Activated T-cell treated with anti-CD3 and anti-CD28 coated beads for 24 hours (primary cell): ENCODE data around the gene MRPL32.
"Not testable (repeated sequence)": the region's sequence is repeated elsewhere in the genome, so short reads cannot be mapped to it uniquely, and the experiment has no call there.

Experiments
- DNase-seq: peaks from one replicate; pipeline ENCODE4 v3.0.0-alpha.2; 2020; ENCODE audit warnings: low read depth

Gene MRPL32

GRCh38 chr7:42931834-42932651 lies at the start of gene MRPL32, which contains the start of gene PSMA2:
MRPL32 (plus strand) TSS chr7:42932376; CDS start chr7:42932387, 11 bp downstream.
PSMA2 (minus strand) TSS chr7:42932174; CDS start chr7:42932158, 16 bp downstream.
- DNase-seq, result peak; percentile 93

- DNase-seq, result no peak
These were observed 48.2 kb upstream of the MRPL32 start for GRCh38 chr7:42883950-42884349.

DNA sequence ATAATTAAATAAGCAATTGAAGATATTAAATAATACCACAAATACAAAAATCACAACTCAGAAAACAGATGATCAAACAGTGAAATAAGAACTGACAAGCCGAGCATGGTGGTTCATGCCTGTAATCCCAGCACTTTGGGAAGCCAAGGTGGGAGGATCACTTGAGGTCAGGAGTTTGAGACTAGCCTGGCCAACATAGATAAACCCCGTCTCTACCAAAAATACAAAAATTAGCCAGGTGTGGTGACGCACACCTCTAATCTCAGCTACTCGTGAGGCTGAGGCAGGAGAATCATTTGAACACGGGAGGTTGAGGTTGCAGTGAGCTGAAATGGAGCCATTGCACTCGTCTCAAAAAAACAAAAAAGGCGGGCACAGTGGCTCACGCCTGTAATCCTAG lies 47.0 kb upstream of the MRPL32 start:
- DNase-seq, result not testable (repeated sequence)

DNA sequence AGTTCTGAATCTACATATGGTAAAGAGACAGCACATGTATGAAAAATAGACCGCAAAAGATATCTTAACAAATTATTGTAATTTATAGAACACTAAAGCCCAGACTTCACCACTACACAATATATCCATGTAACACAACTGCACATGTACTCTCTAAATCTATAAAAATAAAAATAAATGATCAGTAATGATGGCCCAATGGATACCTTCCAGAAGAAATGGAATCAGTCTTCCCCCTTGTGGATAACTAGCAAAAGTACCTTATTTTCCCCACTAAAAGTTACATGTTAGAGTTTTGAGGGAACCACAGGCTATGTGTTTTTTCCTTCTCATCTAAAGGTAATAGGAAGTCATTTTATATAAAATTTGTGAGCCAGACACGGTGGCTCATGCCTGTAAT lies 46.0 kb upstream of the MRPL32 start:
- no peak for DNase-seq

DNA sequence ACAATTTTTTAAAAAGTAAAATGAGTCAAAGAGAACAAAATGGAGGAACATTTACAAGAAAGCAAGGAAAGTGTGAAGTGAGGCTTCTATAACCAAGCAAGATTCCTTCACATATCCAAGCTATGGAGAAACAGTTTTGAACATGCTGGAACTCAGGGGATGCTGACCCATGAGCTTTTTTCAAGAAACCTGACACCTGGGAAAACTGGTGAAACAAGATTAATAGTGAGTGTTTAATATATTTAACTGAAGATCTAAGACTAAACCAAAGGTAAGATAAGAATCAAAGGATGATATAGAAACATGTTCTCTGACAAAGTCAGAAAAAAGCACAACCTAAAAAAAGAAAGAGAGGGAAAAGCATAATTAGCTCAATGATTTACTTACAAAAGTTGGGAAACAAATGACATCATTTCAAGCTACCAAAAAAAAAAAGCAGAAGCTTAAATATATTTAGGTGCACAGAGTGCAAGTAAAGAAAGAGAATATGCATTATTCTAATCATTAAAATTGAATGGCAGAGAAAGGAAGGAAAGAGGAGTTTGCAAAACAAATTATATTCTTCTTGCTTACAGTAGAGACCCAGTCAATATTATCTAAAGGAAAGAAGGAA lies 45.2 kb upstream of the MRPL32 start:
- DNase-seq, result no peak

DNA sequence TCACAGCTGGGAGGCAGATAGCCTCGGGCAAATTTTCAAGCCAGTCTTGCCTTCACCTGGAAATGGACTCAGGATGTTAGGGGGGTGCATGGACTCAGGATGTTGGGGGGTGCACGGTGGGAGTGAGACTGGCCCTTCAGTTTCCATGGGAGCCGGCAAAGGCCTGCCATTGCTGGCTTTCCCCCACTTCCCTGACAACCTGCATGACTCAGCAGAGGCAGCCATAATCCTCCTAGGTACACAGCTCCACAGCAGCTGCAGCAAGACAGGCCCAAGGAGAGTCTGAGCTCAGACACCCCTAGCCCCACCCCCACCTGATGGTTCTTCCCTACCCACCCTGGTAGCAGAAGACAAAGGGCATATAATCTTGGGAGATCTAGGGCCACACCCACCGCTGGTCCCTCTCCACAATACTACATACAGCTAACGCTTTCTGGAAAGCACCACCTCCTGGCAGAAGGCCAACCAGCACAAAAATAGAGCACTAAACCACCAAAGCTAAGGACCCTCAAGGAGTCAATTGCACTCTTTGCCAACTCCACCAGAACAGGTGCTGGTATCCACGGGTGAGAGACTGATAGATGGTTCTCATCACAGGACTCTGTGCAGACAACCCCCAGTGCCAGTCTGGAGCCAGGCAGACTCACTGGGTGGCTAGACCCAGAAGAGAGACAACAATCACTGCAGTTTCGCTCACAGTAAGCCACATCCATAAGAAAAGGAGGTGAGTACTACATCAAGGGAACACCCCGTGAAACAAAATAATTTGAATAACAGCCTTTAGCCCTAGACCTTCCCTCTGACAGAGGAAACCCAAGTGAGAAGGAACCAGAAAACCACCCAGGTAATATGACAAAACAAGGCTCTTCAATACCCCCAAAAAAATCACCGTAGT lies 38.6 kb upstream of the MRPL32 start:
- DNase-seq, result no peak

DNA sequence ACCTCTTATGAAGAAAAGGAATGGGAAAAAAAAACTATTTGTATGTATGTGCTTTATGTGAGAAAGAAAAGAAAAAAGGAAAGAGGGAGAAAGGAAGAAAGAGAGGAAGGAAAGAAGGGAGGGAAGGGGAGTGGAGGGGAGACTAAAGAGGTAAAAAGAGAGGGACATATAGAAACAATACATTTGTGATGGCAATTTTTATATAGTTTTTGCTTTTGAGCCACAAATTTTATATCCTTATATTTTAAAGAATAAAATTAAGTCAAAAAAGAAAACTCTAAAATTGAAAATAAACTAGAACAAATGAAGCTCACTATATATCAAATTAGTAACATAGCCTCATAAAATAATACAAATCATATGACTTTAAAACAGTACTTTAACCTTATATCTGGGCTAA lies 31.3 kb upstream of the MRPL32 start:
- DNase-seq, result no peak

DNA sequence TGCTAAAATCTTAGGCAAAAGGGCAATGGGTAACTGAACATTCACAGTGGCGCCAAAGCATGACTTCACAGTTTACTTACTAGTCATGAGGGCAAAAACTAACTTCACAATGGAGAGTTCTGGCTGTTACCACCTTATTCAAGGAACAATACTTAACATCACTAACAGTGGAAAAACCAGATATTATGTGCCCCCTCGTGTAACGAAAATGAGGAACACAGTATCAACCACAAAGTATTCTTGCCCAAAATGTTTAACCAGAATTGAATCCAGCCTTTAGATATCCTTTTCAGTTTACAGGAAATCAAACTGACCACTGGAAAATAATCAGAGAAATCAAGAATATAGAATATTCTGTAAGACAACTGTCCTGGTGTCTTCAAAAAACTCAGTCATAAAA lies 29.8 kb upstream of the MRPL32 start:
- DNase-seq, result no peak

GRCh38 chr7:42906181-42906580 lies 26.0 kb upstream of the MRPL32 start:
- no peak for DNase-seq

GRCh38 chr7:42907316-42907715 lies 24.9 kb upstream of the MRPL32 start:
- DNase-seq, result no peak

- DNase-seq, result no peak
These were observed 21.9 kb upstream of the MRPL32 start for GRCh38 chr7:42910306-42910705.

DNA sequence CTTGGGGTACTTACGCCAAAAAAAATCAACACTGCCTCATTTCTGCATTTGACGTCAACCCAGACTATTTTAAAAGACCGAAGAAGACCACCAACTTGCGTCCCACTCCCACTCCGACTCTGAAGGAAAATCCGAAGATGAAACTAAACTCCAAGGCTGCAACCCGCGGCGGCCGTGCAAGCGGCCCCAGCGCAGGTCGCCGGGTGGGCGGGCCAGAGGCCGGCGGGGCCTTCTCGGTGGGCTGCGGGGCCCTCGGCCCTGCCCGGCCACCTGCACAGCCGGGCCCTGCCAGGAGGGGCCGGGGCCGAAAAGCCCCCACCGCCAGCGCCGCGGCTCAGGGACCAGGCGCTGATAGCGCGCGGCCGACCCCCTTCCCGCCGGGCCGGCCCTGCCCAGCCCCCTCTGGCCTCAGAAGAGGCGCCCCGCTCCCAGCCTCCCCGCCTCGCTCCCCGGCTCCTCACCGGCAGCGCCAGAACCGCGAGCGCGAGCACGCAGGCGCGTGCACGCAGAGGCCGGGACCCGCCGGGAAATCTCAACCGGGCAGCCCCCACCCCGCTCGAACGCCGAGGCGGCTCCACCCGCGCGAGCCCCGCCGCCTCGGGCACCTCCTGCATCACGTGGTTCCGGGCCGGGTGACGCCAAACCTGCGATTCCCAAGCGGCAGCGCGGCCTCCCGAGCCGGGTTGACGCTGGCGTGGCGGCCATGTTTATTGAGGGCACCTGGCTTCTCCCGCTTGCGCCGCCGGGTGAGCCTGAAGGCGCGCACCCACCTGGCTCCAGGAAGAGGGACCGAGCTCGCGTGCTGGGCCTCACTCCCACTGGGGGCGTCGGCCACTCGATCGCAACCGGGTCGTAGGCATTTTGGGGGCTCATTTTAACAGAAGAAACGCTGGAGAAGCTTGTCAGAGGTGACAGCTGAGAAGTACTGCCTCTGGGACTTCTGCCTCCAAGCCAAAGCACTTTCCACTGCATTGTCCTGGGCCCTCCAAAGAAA lies 20.4 kb upstream of the MRPL32 start, which contains the start of gene C7orf25:
Gene C7orf25 (minus strand): TSS at position 617 of the 994 bp plus-strand sequence. CDS start 1,170 bp downstream, outside the sequence.
- DNase-seq, result peak; percentile 94

- DNase-seq, result no peak
These were observed 18.6 kb upstream of the MRPL32 start for GRCh38 chr7:42913591-42913990.

- no peak for DNase-seq
These were observed 18.2 kb upstream of the MRPL32 start for GRCh38 chr7:42914009-42914408.

DNA sequence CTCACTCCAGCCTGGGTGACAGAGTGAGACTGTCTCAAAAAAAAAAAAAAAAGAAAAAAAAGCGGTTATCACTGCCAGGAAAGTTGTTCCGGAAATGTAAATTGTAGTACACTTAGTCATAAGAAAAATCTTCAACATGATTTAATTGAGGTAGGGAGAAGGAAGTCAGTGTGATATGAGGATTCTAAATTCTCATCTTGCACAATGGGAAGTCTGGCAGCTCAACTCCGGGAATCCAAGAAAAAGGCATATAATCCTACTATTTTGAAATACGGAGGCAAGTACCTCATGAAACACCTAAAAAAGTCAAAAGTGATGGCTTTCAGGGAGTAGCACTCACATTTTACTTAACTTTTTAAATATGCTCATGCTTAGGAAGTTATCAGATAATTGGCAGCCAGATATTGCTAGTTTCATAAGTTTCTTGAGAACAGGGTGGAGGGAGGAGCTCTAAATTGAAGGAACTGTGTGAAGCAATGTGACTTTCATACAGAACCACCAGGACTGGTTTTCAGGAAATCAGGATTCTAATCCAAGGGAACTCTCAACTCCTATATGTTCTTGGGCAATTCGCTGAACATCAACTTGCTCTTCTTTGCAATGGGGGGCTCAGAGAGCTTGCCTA lies 17.6 kb upstream of the MRPL32 start:
- DNase-seq, result no peak

DNA sequence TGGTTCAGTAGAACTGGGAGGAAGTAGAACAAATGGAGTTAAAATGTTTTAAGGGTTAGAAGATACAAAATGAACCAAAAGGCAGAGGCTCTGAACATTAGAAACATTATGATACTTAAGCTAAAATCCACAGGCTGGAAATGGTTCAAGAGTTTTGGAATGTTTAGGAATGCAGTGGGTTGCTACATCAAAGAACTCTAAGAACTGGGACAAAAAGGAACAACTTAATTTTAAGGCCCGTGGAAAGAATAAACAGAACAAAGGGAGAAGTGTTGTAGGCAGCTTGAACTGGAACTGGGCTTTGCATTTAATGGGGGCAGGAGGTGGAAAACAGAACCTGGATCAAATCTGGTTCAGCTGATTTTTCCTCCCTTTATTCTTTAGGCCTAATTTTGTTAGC lies 16.8 kb upstream of the MRPL32 start:
- DNase-seq, result no peak

GRCh38 chr7:42922017-42922753 lies 10.0 kb upstream of the MRPL32 start:
- DNase-seq, result no peak

- no peak for DNase-seq
These were observed 7.8 kb upstream of the MRPL32 start for GRCh38 chr7:42924223-42924838.

DNA sequence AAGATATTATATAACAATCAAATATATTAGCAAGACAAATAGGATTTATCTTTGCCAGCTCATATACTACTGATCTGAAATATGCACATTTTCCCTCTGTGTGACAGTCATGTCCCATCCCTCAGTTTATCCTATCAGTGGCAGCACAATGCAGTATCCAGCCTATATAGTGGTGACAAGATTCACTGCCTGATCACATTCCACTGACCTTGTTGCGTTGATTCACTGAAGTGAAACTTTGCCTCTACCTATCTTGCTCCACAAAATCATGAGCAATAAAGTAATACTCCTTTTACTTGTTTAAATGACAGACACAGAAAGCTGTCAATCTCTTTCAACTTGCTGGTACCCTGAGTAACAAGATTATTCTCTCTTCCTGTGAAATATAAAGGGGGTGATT lies 6.5 kb upstream of the MRPL32 start:
- no peak for DNase-seq
